Cardiac muscle cell (in vitro differentiated cells and primary cell): ENCODE results near the gene TMEM221. TPM values are rescaled to one million over a fixed set of nuclear protein-coding genes. Genes with fewer than 3 reads are reported as not detected.
A peak's percentile ranks its signal among the peaks of the same experiment; 100 is the strongest.

ENCODE experiments used
- DNase-seq, 2 donors: peaks; one replicate each; pipeline versions ENCODE4 v3.0.0 to v3.0.0-alpha.2; 2010 to 2017; ENCODE audit warnings: low read depth in 1 of 2, low spot score in 1 of 2
- H3K27ac ChIP-seq: fragments of 200-600 bp; sonication (generic); 2 replicates; pipeline ENCODE4 v1.5.1; 2016
- H3K27me3 ChIP-seq: fragments of 200-600 bp; sonication (generic); 2 replicates; pipeline ENCODE4 v1.6.0; 2016; ENCODE audit warnings: control low read depth
- H3K36me3 ChIP-seq: fragments of 200-600 bp; sonication (generic); 2 replicates; pipeline ENCODE4 v1.5.1; 2016; ENCODE audit warnings: control low read depth
- H3K4me1 ChIP-seq: fragments of 200-600 bp; sonication (generic); 2 replicates; pipeline ENCODE4 v1.8.1; 2017; ENCODE audit warnings: low read depth, mild to moderate bottlenecking, mixed run types
- H3K4me3 ChIP-seq: fragments of 200-600 bp; sonication (generic); 2 replicates; pipeline ENCODE4 v1.5.1; 2016; ENCODE audit warnings: mild to moderate bottlenecking
- H3K9me3 ChIP-seq: fragments of 200-600 bp; sonication (generic); 2 replicates; pipeline ENCODE4 v1.5.1; 2017; ENCODE audit warnings: low read depth, mild to moderate bottlenecking, control low read depth
- CTCF ChIP-seq: IDR thresholded peaks from 2 replicates; pipeline ENCODE4 v1.5.1; 2012; ENCODE audit warnings: low read depth, mild to moderate bottlenecking, low read length
- polyA plus RNA-seq: library from polyadenylated mRNA; unstranded; fragments of >200 nt; fragmentation: Nextera tagmentation; extraction: Ambion mirVana; gene quantifications from 2 replicates; pipeline ENCODE4 v1.2.1, GENCODE V29; 2016
- total RNA-seq: library from RNA; depleted of rRNA; stranded (reverse); fragments of >200 nt; gene quantifications from 2 replicates; pipeline ENCODE4 v1.2.3, GENCODE V29; 2016

Gene TMEM221
- total and polyA plus RNA-seq, 2 experiments from 2014 or later = 3.2 to 5.7 TPM

GRCh38 chr19:17385878-17386611 is 62.4 kb downstream of the TMEM221 start:
- no peak overlapping the region for H3K27ac ChIP-seq
- H3K36me3 ChIP-seq = no peaks in the 10 kb centered on the region
- peak; percentile 68 to 76 for DNase-seq
- no peaks in the 10 kb centered on the region for H3K27me3 ChIP-seq
- no peaks in the 10 kb centered on the region for H3K9me3 ChIP-seq
- no peaks in the 10 kb centered on the region for H3K4me1 ChIP-seq
- TF ChIP-seq CTCF = peak; percentile 97
- H3K4me3 ChIP-seq = no peak overlapping the region

Other genes starting within 250 kb of the TMEM221 start
- 24.3 and 38.1 TPM in 2 replicates for gene USE1, start 233.3 kb downstream of the TMEM221 start, total RNA-seq
- 28.5 and 47.8 TPM in 2 replicates for gene USE1, start 233.3 kb downstream of the TMEM221 start, polyA plus RNA-seq
- 9.3 and 14.5 TPM in 2 replicates for gene OCEL1, start 222.4 kb downstream of the TMEM221 start, total RNA-seq
- 31.3 and 42.5 TPM in 2 replicates for gene OCEL1, start 222.4 kb downstream of the TMEM221 start, polyA plus RNA-seq
- gene NR2F6, start 202.7 kb downstream of the TMEM221 start, total RNA-seq = 147 and 173 TPM in 2 replicates
- 124 and 141 TPM in 2 replicates for gene NR2F6, start 202.7 kb downstream of the TMEM221 start, polyA plus RNA-seq
- gene USHBP1, start 183.9 kb downstream of the TMEM221 start, total RNA-seq = 0.07 and 0.39 TPM in 2 replicates
- 0.56 and 2.2 TPM in 2 replicates for gene USHBP1, start 183.9 kb downstream of the TMEM221 start, polyA plus RNA-seq
- gene BABAM1, start 181.2 kb downstream of the TMEM221 start, total RNA-seq = 115 and 141 TPM in 2 replicates
- 136 and 140 TPM in 2 replicates for gene BABAM1, start 181.2 kb downstream of the TMEM221 start, polyA plus RNA-seq
- gene ANKLE1, start 166.8 kb downstream of the TMEM221 start, total RNA-seq = 1.9 and 5.7 TPM in 2 replicates
- 1.1 and 3.3 TPM in 2 replicates for gene ANKLE1, start 166.8 kb downstream of the TMEM221 start, polyA plus RNA-seq
- 41.6 and 50.6 TPM in 2 replicates for gene ABHD8, start 145.2 kb downstream of the TMEM221 start, total RNA-seq
- 38.1 and 46.8 TPM in 2 replicates for gene ABHD8, start 145.2 kb downstream of the TMEM221 start, polyA plus RNA-seq
- 274 and 304 TPM in 2 replicates for gene MRPL34, start 142.8 kb downstream of the TMEM221 start, total RNA-seq
- 172 and 184 TPM in 2 replicates for gene MRPL34, start 142.8 kb downstream of the TMEM221 start, polyA plus RNA-seq
- gene DDA1, start 139.1 kb downstream of the TMEM221 start, total RNA-seq = 45.4 and 47.6 TPM in 2 replicates
- gene DDA1, start 139.1 kb downstream of the TMEM221 start, polyA plus RNA-seq = 53.3 and 55.2 TPM in 2 replicates
- gene ANO8, start 113.8 kb downstream of the TMEM221 start, total RNA-seq = 14.4 and 21.1 TPM in 2 replicates
- gene ANO8, start 113.8 kb downstream of the TMEM221 start, polyA plus RNA-seq = 2.8 and 3.6 TPM in 2 replicates
- 78.6 and 95.6 TPM in 2 replicates for gene GTPBP3, start 111.1 kb downstream of the TMEM221 start, total RNA-seq
- gene GTPBP3, start 111.1 kb downstream of the TMEM221 start, polyA plus RNA-seq = 34.9 and 53.4 TPM in 2 replicates
- 2.1 and 4.3 TPM in 2 replicates for gene PLVAP, start 71.3 kb downstream of the TMEM221 start, total RNA-seq
- 4.2 and 6.1 TPM in 2 replicates for gene PLVAP, start 71.3 kb downstream of the TMEM221 start, polyA plus RNA-seq
- 1.4 and 2.2 TPM in 2 replicates for gene CCDC194, start 54.5 kb downstream of the TMEM221 start, total RNA-seq
- 2.3 and 3.0 TPM in 2 replicates for gene CCDC194, start 54.5 kb downstream of the TMEM221 start, polyA plus RNA-seq
- 69.3 and 166 TPM in 2 replicates for gene BST2, start 43.0 kb downstream of the TMEM221 start, total RNA-seq
- gene BST2, start 43.0 kb downstream of the TMEM221 start, polyA plus RNA-seq = 91.8 and 184 TPM in 2 replicates
- gene MVB12A, start 28.6 kb downstream of the TMEM221 start, total RNA-seq = 133 and 148 TPM in 2 replicates
- 130 and 148 TPM in 2 replicates for gene MVB12A, start 28.6 kb downstream of the TMEM221 start, polyA plus RNA-seq
- not detected in 2 replicates for gene NXNL1, start 12.3 kb upstream of the TMEM221 start, total RNA-seq
- 0.16 TPM in 1 of 2 replicates, not detected in the other for gene NXNL1, start 12.3 kb upstream of the TMEM221 start, polyA plus RNA-seq
- 28.5 and 40.4 TPM in 2 replicates for gene SLC27A1, start 21.9 kb upstream of the TMEM221 start, total RNA-seq
- gene SLC27A1, start 21.9 kb upstream of the TMEM221 start, polyA plus RNA-seq = 30.1 and 31.8 TPM in 2 replicates
- gene PGLS, start 63.0 kb upstream of the TMEM221 start, total RNA-seq = 150 and 177 TPM in 2 replicates
- 116 and 118 TPM in 2 replicates for gene PGLS, start 63.0 kb upstream of the TMEM221 start, polyA plus RNA-seq
- 62.9 and 93.5 TPM in 2 replicates for gene COLGALT1, start 107.0 kb upstream of the TMEM221 start, total RNA-seq
- 41.1 and 60.9 TPM in 2 replicates for gene COLGALT1, start 107.0 kb upstream of the TMEM221 start, polyA plus RNA-seq
- 0.21 and 0.54 TPM in 2 replicates for gene UNC13A, start 239.7 kb upstream of the TMEM221 start, total RNA-seq
- gene UNC13A, start 239.7 kb upstream of the TMEM221 start, polyA plus RNA-seq = 0.31 and 0.74 TPM in 2 replicates